ENCODE results near the gene EMP1. TPM values are rescaled to one million over a fixed set of nuclear protein-coding genes. Genes with fewer than 3 reads are reported as not detected.

Gene EMP1
- total and polyA plus RNA-seq, 2 experiments from 2014 or later = 51.1 to 67.3 TPM

- Histone ChIP-seq H2AFZ (no peak overlapping the region), H3K27ac (no peak overlapping the region), H3K27me3 (no peaks in the 10 kb centered on the region), H3K9me2 (replicated peaks; ENCODE audit: insufficient read depth) (no peaks in the 10 kb centered on the region), H3K79me2 (no peaks in the 10 kb centered on the region), H3K36me3 (replicated peaks; ENCODE audit: insufficient read depth, low read depth) (no peaks in the 10 kb centered on the region), H3K9me3 (ENCODE audit: low read depth) (no peaks in the 10 kb centered on the region), H3K4me1 (ENCODE audit: insufficient read depth) (peaks cover 8% of the 10 kb centered on the region), H3K4me2 (no peak overlapping the region), H3K4me3 (no peak overlapping the region), H4K20me1 (ENCODE audit: insufficient read depth, poor library complexity, severe bottlenecking) (no peaks in the 10 kb centered on the region)
- TF ChIP-seq CTCF (IDR thresholded peaks at IDR 0.05; ENCODE audit: poor library complexity) (no peak), EZH2 (IDR thresholded peaks at IDR 0.05; ENCODE audit: borderline replicate concordance) (no peak), EZH2phosphoT487 (IDR thresholded peaks at IDR 0.05; ENCODE audit: low read depth, severe bottlenecking, unreplicated experiment) (no peak)
- 98% methylated on average over 4 of the region's 4 CpGs for WGBS (ENCODE audit: low lambda C conversion rate, missing lambda C conversion rate)
- no peak for DNase-seq (ENCODE audit: low spot score)
Observed at GRCh38 chr12:13256692-13257045, 60.1 kb downstream of the EMP1 start.

DNA sequence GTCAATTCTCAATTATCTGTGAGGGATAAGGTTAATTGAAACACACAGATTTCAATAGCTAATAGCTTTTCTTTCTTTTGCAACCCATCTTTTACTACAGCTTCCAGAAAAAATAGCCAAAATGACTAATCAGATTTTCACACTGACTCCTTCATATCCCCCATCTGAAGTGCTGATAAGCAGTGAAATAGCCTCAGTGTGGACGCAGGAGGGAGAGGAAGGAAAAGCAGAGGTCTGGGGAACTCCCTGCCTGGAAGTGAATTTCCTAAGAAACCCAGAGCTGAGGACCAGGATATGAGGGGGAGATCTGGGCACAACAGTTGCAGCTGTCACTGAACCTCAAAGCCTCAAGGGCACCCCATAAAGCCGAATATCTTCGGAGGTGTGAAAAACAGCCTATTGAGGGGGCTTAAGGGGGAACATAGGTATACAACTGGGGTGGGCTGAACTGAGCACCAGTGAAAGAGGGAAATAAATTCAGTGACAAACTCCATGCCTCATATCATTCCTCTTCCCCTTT lies 60.9 kb downstream of the EMP1 start:
- Histone ChIP-seq H3K36me3 (replicated peaks; ENCODE audit: insufficient read depth, low read depth) (no peaks in the 10 kb centered on the region), H4K20me1 (ENCODE audit: insufficient read depth, poor library complexity, severe bottlenecking) (no peaks in the 10 kb centered on the region)
- 62% methylated on average over 3 of the region's 3 CpGs for WGBS (ENCODE audit: low lambda C conversion rate, missing lambda C conversion rate)

GRCh38 chr12:13258197-13258596 lies 61.7 kb downstream of the EMP1 start:
- H3K4me3 ChIP-seq = no peak overlapping the region
- no peaks in the 10 kb centered on the region for H3K9me3 ChIP-seq (ENCODE audit: low read depth)
- no peak overlapping the region for H2AFZ ChIP-seq
- no peaks in the 10 kb centered on the region for H3K79me2 ChIP-seq
- WGBS (ENCODE audit: low lambda C conversion rate, missing lambda C conversion rate) = 59% methylated on average over 3 of the region's 3 CpGs
- no peaks in the 10 kb centered on the region for H3K9me2 ChIP-seq (replicated peaks; ENCODE audit: insufficient read depth)
- peaks cover 8% of the 10 kb centered on the region for H3K4me1 ChIP-seq (ENCODE audit: insufficient read depth)
- no peaks in the 10 kb centered on the region for H3K27me3 ChIP-seq
- no peaks in the 10 kb centered on the region for H3K36me3 ChIP-seq (replicated peaks; ENCODE audit: insufficient read depth, low read depth)
- peak; percentile 57 for DNase-seq (ENCODE audit: low spot score)
- H4K20me1 ChIP-seq (ENCODE audit: insufficient read depth, poor library complexity, severe bottlenecking) = no peaks in the 10 kb centered on the region
- TF ChIP-seq EZH2phosphoT487 (IDR thresholded peaks at IDR 0.05; ENCODE audit: low read depth, severe bottlenecking, unreplicated experiment) (no peak), CTCF (IDR thresholded peaks at IDR 0.05; ENCODE audit: poor library complexity) (no peak), EZH2 (IDR thresholded peaks at IDR 0.05; ENCODE audit: borderline replicate concordance) (no peak)
- peak overlapping the region; percentile 44 for H3K27ac ChIP-seq
- peak overlapping the region; percentile 28 for H3K4me2 ChIP-seq

More for the DNA sequence above, 60.9 kb downstream of the EMP1 start:
- Histone ChIP-seq H3K4me1 (ENCODE audit: insufficient read depth) (peaks cover 8% of the 10 kb centered on the region), H2AFZ (no peak overlapping the region), H3K9me3 (ENCODE audit: low read depth) (no peaks in the 10 kb centered on the region), H3K4me2 (no peak overlapping the region), H3K27ac (no peak overlapping the region), H3K27me3 (no peaks in the 10 kb centered on the region), H3K4me3 (no peak overlapping the region), H3K79me2 (no peaks in the 10 kb centered on the region), H3K9me2 (replicated peaks; ENCODE audit: insufficient read depth) (no peaks in the 10 kb centered on the region)
- no peak for TF ChIP-seq EZH2 (IDR thresholded peaks at IDR 0.05; ENCODE audit: borderline replicate concordance)
- TF ChIP-seq CTCF (IDR thresholded peaks at IDR 0.05; ENCODE audit: poor library complexity) = no peak
- no peak for TF ChIP-seq EZH2phosphoT487 (IDR thresholded peaks at IDR 0.05; ENCODE audit: low read depth, severe bottlenecking, unreplicated experiment)
- DNase-seq (ENCODE audit: low spot score) = no peak
